ENCODE results near the gene IQCE. TPM values are rescaled to one million over a fixed set of nuclear protein-coding genes. Genes with fewer than 3 reads are reported as not detected.

The IQCE gene
- total and polyA plus RNA-seq, 9 donors = 4.4 to 19.2 (median 13.3) TPM

DNA sequence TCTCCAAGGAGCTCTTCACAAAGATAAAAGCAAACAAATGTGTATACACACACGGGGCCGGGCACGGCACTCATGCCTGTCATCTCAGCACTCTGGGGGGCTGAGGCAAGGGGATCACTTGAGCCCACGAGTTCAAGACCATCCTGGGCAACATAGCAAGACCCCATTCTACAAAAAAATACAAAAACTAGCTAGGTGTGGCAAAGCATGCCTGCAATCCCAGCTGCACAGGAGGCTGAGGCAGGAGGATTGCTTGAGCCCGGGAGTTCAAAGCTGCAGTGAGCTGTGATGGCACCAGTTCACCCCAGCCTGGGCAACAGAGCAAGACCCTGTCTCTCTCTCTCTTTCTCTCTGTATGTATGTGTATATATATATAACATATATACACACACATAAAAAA is 95.3 kb downstream of the IQCE start:
- no peaks in the 10 kb centered on the region for H3K36me3 ChIP-seq
- no peak for DNase-seq
- no peak overlapping the region for H3K27ac ChIP-seq
- H3K4me3 ChIP-seq = no peak overlapping the region
- TF ChIP-seq POLR2A (IDR thresholded peaks at IDR 0.05) = no peak
- no peaks in the 10 kb centered on the region for H3K27me3 ChIP-seq
- intact Hi-C loops (cut with DNase I) = no loop called here
- H3K9me3 ChIP-seq = no peaks in the 10 kb centered on the region
- no peaks in the 10 kb centered on the region for H3K4me1 ChIP-seq (ENCODE audit: insufficient read depth)
- WGBS, 3 donors = 73 to 83% (median 76%) methylated on average over 5 of the region's 5 CpGs

DNA sequence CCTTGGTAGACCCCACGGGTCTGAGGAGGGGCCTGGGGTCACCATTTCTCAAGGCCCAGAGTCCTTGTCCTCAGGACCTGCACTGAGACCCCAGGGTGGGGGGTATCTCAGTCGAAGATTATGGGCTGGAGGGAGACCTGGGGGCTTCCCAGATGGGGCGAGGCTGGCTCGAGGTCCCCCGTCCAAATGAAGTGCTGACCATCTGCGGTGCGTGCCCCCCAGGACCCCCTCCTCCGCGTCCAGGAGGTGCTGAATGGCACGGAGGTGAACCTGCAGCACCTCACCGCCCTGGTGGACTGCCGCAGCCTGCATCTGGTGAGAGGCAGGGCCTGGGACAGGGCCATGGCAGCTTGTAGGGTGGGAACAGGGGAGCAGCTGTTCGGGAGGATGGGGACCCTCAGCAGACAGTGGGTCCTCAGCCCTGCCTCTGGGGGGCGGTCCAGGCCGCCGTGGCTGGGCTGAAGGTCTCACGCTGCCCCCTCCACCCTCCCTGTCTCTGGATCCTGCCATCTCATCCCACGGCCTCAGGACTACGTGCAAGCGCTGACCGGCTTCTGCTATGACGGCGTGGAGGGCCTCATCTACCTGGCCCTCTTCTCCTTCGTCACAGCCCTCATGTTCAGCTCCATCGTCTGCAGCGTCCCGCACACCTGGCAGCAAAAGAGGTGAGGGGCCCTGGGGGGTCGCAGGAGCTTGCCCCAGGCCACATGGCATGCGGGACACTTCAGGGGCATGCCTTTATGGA is 97.3 kb downstream of the IQCE start:
- H3K9me3 ChIP-seq = no peaks in the 10 kb centered on the region
- H3K27ac ChIP-seq = no peak overlapping the region
- no peaks in the 10 kb centered on the region for H3K27me3 ChIP-seq
- peak in 1 of 5 donors; percentile 19 for DNase-seq
- H3K36me3 ChIP-seq = no peaks in the 10 kb centered on the region
- TF ChIP-seq POLR2A (IDR thresholded peaks at IDR 0.05) (no peak), EP300 (IDR thresholded peaks at IDR 0.05) (no peak)
- TF ChIP-seq, protein P1, sequence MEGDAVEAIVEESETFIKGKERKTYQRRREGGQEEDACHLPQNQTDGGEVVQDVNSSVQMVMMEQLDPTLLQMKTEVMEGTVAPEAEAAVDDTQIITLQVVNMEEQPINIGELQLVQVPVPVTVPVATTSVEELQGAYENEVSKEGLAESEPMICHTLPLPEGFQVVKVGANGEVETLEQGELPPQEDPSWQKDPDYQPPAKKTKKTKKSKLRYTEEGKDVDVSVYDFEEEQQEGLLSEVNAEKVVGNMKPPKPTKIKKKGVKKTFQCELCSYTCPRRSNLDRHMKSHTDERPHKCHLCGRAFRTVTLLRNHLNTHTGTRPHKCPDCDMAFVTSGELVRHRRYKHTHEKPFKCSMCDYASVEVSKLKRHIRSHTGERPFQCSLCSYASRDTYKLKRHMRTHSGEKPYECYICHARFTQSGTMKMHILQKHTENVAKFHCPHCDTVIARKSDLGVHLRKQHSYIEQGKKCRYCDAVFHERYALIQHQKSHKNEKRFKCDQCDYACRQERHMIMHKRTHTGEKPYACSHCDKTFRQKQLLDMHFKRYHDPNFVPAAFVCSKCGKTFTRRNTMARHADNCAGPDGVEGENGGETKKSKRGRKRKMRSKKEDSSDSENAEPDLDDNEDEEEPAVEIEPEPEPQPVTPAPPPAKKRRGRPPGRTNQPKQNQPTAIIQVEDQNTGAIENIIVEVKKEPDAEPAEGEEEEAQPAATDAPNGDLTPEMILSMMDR (IDR thresholded peaks at IDR 0.05) = no peak
- 90 to 94% (median 91%) methylated on average over 29 of the region's 29 CpGs for WGBS, 3 donors
- intact Hi-C loops (cut with DNase I) = no loop called here
- H3K4me1 ChIP-seq (ENCODE audit: insufficient read depth) = no peaks in the 10 kb centered on the region
- H3K4me3 ChIP-seq = no peak overlapping the region

DNA sequence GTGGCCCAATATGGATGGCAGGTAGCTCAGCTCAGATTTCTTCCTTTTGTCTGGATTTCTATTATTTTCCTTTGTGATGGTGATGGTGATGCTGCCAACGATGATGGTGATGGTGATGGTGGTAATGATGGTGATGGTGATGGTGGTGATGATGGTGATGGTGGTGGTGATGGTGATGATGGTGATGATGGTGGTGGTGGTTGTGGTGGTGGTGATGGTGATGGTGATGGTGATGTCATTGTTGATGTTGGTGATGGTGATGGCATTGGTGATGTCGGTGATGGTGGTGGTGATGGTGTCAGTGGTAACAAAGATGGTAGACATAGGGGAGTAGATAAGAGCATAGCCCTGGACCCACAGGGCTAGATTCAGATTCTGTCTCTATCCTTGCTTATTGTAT is 98.4 kb downstream of the IQCE start:
- DNase-seq = no peak
- TF ChIP-seq POLR2A (IDR thresholded peaks at IDR 0.05) (no peak), EP300 (IDR thresholded peaks at IDR 0.05) (no peak)
- TF ChIP-seq, protein P1 (IDR thresholded peaks at IDR 0.05) = no peak
- intact Hi-C loops (cut with DNase I) = no loop called here
- H3K4me1 ChIP-seq (ENCODE audit: insufficient read depth) = no peaks in the 10 kb centered on the region
- H3K4me3 ChIP-seq = no peak overlapping the region
- no peaks in the 10 kb centered on the region for H3K27me3 ChIP-seq
- H3K36me3 ChIP-seq = no peaks in the 10 kb centered on the region
- H3K9me3 ChIP-seq = no peaks in the 10 kb centered on the region
- 43 to 95% (median 70%) methylated on average over 2 of the region's 2 CpGs for WGBS, 3 donors
- H3K27ac ChIP-seq = no peak overlapping the region

DNA sequence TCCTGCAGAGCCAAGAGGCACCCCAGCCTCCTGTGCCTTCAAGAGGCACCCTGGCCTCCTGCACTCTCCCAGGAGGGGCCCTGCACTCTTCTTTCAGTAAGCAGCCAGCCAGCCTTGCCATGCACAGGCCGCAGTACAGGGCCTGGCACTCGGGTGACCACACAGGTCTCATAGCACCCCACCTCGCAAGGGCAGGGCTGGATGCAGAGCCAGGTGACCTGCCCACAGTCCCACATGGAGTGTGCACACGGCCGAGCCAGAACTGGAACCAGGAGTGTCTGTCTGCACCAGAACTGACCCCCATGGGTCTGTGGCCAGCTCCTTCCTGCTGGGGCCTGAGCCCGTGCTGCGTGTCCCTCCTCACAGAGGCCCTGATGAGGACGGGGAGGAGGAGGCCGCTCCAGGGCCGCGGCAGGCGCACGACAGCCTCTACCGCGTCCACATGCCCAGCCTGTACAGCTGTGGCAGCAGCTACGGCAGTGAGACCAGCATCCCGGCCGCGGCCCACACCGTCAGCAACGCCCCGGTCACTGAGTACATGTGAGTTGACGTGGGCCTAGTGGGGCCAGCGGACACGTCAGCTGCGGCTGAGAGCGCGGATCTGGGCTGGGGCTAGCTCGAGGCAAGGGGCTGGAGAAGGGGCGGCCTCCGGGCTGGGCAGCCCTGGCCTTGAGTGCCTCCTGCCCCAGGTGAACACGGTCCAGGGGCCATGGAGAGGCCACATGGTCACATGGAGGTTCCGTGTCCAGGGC is 99.3 kb downstream of the IQCE start:
- H3K9me3 ChIP-seq = no peaks in the 10 kb centered on the region
- intact Hi-C loops (cut with DNase I) = no loop called here
- peak in 1 of 5 donors; percentile 27 for DNase-seq
- TF ChIP-seq POLR2A (IDR thresholded peaks at IDR 0.05) (no peak), EP300 (IDR thresholded peaks at IDR 0.05) (no peak)
- TF ChIP-seq, protein P1 (IDR thresholded peaks at IDR 0.05) = no peak
- no peak overlapping the region for H3K4me3 ChIP-seq
- peaks cover 4% of the 10 kb centered on the region for H3K4me1 ChIP-seq (ENCODE audit: insufficient read depth)
- no peak overlapping the region for H3K27ac ChIP-seq
- H3K36me3 ChIP-seq = no peaks in the 10 kb centered on the region
- no peaks in the 10 kb centered on the region for H3K27me3 ChIP-seq
- WGBS, 3 donors = 88 to 92% (median 91%) methylated on average over 31 to 33 of the region's 33 CpGs

DNA sequence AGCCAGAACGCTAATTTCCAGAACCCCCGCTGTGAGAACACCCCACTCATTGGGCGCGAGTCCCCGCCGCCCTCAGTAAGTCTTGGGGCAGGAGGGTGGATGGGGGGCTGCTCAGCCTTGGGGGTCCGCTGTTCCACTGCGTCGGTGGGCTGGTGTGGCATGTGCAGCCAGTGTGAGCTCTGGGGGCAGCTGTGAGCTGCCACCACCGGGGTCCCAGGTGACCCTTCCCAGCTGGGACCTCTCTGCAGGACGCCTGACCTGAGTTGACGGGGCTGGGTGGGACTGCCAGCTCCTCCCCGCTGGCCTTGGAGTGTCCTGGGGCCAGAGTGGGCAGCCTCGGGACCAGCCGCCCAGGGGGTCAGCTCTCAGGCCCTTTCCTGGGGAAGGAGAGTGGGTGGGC is 100.2 kb downstream of the IQCE start:
- TF ChIP-seq EP300 (IDR thresholded peaks at IDR 0.05) = no peak
- TF ChIP-seq POLR2A (IDR thresholded peaks at IDR 0.05) = no peak
- TF ChIP-seq, protein P1 (IDR thresholded peaks at IDR 0.05) = no peak
- DNase-seq = no peak
- 84 to 87% (median 87%) methylated on average over 8 to 15 of the region's 15 CpGs for WGBS, 3 donors
- H3K36me3 ChIP-seq = no peaks in the 10 kb centered on the region
- H3K4me3 ChIP-seq = no peak overlapping the region
- H3K27ac ChIP-seq = no peak overlapping the region
- H3K27me3 ChIP-seq = no peaks in the 10 kb centered on the region
- H3K9me3 ChIP-seq = no peaks in the 10 kb centered on the region
- peaks cover 12% of the 10 kb centered on the region for H3K4me1 ChIP-seq (ENCODE audit: insufficient read depth)
- intact Hi-C loops (cut with DNase I) = no loop called here

Data from ovary (tissue), 9 donors.